GM19372 (cell line): ENCODE measurements around the gene CCNB3.
"Not testable (repeated sequence)": the region's sequence is repeated elsewhere in the genome, so short reads cannot be mapped to it uniquely, and the experiment has no call there.

Source experiments
- ATAC-seq: cut with Tn5 transposase; IDR thresholded peaks from one replicate; pipeline ENCODE4 v1.9.1; 2021; ENCODE audit warnings: mild to moderate bottlenecking, low read depth, moderate library complexity; ENCODE audit not compliant: unreplicated experiment

The CCNB3 gene

GRCh38 chrX:50204364-50204899 is at the start of gene CCNB3:
Gene CCNB3 (plus strand): TSS chrX:50204765. CDS start chrX:50285164, 80,399 bp downstream.
- ATAC-seq = peak; percentile 96

GRCh38 chrX:50157545-50158135 is 46.9 kb upstream of the CCNB3 start:
- ATAC-seq = no peak

- ATAC-seq = no peak
Measured at GRCh38 chrX:50158593-50158992, 46.0 kb upstream of the CCNB3 start.

- no peak for ATAC-seq
Measured at GRCh38 chrX:50161127-50161526, 43.4 kb upstream of the CCNB3 start.

- no peak for ATAC-seq
Measured at GRCh38 chrX:50165727-50166126, 38.8 kb upstream of the CCNB3 start.

GRCh38 chrX:50167366-50167765 is 37.2 kb upstream of the CCNB3 start:
- no peak for ATAC-seq

- peak; percentile 50 for ATAC-seq
Measured at GRCh38 chrX:50168241-50168687, 36.3 kb upstream of the CCNB3 start.

GRCh38 chrX:50169717-50170116 is 34.8 kb upstream of the CCNB3 start:
- ATAC-seq = no peak

GRCh38 chrX:50180073-50180940 is 24.3 kb upstream of the CCNB3 start:
- no peak for ATAC-seq

- no peak for ATAC-seq
Measured at GRCh38 chrX:50183891-50184290, 20.7 kb upstream of the CCNB3 start.

- ATAC-seq = no peak
Measured at GRCh38 chrX:50188859-50189600, 15.5 kb upstream of the CCNB3 start.

- no peak for ATAC-seq
Measured at GRCh38 chrX:50198348-50198747, 6.2 kb upstream of the CCNB3 start.

GRCh38 chrX:50200907-50201306 is 3.7 kb upstream of the CCNB3 start, which contains the start of gene AKAP4:
Gene AKAP4 (minus strand): TSS chrX:50201007. CDS start chrX:50200889, 118 bp downstream.
- ATAC-seq = no peak

GRCh38 chrX:50202539-50202938 is 2.0 kb upstream of the CCNB3 start:
- ATAC-seq = no peak

- ATAC-seq = no peak
Measured at GRCh38 chrX:50206753-50207152, 2.2 kb downstream of the CCNB3 start.

- no peak for ATAC-seq
Measured at GRCh38 chrX:50211510-50211909, 6.9 kb downstream of the CCNB3 start.

- ATAC-seq = no peak
Measured at GRCh38 chrX:50281253-50281652, 76.7 kb downstream of the CCNB3 start.

- no peak for ATAC-seq
Measured at GRCh38 chrX:50327235-50327634, 122.7 kb downstream of the CCNB3 start.

GRCh38 chrX:50332668-50333067 is 128.1 kb downstream of the CCNB3 start:
- not testable (repeated sequence) for ATAC-seq

GRCh38 chrX:50333308-50333707 is 128.7 kb downstream of the CCNB3 start:
- ATAC-seq = no peak

GRCh38 chrX:50343917-50344316 is 139.4 kb downstream of the CCNB3 start:
- no peak for ATAC-seq
